ENCODE measurements around the gene IGSF8.

DNA sequence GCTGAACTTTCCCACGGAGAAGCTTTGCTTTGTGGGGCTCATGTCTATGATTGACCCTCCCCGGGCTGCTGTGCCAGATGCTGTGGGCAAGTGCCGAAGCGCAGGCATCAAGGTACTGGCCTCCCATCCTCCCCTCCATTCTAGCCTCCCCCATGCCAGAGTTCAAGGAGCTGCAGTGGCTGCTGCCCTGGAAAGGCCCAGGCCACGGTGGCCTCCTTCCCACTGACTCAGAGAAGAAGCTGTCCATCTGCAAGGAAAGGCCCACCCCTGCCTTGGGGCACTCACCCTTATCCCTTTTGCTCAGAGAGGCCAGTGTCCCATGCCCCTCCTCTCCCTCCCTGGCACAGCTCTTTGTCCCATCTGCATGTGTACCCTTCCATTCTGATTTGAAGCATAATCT lies 32.1 kb upstream of the IGSF8 start:
- TF ChIP-seq EZH2 (IDR thresholded peaks at IDR 0.05; ENCODE audit: insufficient read depth, poor library complexity, severe bottlenecking) (no peak), EZH2phosphoT487 (IDR thresholded peaks at IDR 0.05; ENCODE audit: insufficient read depth, low read depth) (no peak)

Measured in GM23248 (cell line).